HG03520 (cell line): ENCODE results near the gene STARD9.

ENCODE experiments used
- ATAC-seq: cut with Tn5 transposase; IDR thresholded peaks from one replicate; pipeline ENCODE4 v1.9.1; 2021; ENCODE audit warnings: mild to moderate bottlenecking, moderate library complexity; ENCODE audit not compliant: unreplicated experiment

Gene STARD9

GRCh38 chr15:42693496-42693895, 118.1 kb downstream of the STARD9 start:
- no peak for ATAC-seq

GRCh38 chr15:42693942-42694341, 118.5 kb downstream of the STARD9 start:
- no peak for ATAC-seq

DNA sequence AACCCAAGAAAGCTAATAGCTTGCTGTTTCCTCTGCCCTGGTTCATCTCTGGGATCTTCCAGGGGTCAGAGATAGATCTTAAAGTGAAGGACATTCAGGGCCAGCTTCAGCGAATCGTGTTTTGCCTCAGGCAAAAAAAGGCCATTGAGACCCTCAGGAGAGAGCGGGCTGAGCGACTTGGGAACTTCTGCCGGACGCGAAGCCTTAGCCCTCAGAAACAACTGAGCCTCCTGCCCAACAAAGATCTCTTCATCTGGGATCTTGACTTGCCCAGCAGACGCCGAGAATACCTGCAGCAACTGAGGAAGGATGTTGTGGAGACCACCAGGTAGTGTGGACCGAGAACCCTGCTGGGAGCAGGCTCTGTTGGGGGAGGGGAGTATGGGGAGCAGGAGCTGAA, 119.0 kb downstream of the STARD9 start:
- ATAC-seq = no peak

- ATAC-seq = no peak
Observed at GRCh38 chr15:42695527-42696071, 120.2 kb downstream of the STARD9 start.

GRCh38 chr15:42696626-42697025, 121.2 kb downstream of the STARD9 start:
- ATAC-seq = no peak

- no peak for ATAC-seq
Observed at GRCh38 chr15:42704492-42704926, 129.1 kb downstream of the STARD9 start.

- ATAC-seq = no peak
Observed at GRCh38 chr15:42705336-42705735, 129.9 kb downstream of the STARD9 start.

DNA sequence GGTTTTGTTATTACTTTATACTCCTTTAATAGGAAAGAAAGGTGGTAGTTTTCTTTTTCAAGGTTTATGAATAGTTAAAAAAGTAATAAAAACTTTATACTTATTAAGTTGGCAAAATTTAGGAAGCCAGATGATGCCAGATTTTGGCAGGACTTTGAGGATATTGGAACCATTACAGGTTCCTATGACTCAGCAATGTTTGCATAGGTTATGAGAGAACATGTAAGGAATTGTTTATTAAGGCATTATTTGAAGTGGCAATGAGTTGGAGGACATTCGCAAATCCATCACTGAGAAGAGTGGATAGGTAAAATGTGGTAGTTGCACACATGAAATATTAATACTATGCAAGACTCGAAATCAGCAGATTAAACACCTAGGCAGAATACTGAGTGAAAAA, 131.7 kb downstream of the STARD9 start:
- no peak for ATAC-seq

- no peak for ATAC-seq
Observed at GRCh38 chr15:42707873-42708544, 132.6 kb downstream of the STARD9 start.

DNA sequence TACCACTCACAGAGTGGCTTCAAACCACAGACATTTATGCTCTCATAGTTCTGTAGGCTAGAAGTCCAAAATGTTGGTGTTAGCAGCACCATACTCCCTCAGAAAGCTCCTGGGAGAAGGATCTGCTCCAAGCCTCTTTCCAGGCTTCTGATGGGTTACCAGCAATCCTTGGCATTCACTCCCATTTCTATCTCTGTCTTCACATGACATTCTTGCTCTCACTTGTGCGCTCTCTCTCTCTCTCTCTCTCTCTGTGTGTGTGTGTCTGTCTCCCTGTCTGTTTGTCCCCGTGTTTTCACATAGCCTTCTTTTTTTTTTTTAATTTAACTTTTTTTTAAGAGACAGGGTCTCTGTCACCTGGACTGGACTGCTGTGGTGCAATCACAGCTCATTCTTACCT, 135.3 kb downstream of the STARD9 start:
- ATAC-seq = no peak

DNA sequence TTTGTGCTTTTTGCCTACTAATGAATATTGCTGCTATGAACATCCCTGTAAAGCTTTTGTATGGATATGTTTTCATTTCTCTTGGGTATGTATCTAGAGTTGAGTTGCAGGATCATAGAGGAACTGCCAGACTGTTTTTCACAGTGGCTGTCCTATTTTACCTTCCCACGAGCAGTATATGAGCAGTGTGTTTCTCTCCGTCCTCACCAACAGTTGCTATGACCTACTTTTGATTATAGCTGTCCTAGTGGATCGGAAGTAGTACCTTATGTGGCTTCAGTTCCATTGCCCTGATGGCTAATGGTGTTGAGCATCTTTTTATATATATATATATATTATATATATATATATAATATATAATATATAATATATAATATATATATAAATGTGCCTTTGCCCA, 136.3 kb downstream of the STARD9 start:
- ATAC-seq = no peak

DNA sequence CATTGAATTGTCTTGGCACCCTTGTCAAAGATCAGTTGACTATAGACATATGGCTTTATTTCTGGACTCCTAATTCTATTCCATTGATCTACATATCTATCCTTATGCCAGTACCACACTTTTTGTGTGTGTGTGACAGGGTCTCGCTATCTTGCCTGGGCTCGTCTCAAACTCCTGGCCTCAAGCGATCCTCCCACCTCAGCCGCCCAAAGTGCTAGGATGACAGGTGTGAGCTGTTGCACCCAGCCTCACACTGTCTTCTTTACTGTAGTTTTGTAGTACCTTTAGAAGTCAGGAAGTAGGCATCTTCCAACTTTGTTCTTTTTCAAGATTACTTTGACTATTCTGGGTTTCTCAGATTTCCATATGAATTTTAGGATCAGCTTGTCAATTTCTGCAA, 137.2 kb downstream of the STARD9 start:
- ATAC-seq = no peak

DNA sequence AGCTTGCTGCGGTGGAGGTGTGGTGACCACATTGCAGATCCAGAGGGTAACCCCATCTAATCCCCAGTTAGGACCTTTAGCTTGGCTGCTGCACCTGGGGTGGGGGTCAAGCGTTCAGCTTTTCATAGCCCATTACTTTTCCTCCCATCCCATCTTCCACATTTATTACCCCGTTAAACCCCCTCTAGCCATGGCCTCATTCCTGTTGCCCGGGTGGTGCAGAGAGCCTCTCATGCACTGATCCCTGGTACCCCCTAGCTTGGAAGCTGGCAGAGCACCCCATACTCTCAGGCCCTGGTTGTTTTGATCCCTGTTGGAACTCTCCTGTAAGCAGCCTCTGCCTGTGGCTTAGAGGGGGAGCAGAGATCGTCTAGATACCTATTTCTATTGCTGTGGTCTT, 140.7 kb downstream of the STARD9 start:
- no peak for ATAC-seq

DNA sequence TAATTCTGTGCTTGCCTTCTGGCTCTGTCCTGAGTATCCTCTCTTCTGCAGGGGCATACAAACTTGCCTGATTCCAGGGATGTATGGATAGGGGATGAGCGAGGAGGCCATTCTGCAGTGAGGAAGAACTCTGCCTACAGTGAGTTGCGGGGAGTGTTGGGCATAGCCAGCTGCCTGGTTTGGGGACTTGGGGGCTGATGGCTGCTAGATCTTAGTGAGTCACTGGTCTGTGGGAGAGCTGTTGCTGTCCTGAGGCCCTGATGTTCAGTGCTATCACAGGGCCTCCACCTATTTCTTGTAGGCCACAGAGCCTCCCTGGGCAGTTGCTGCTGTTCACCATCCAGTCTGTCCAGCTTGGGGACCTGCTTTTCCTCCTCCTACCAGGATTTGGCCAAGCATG, 141.2 kb downstream of the STARD9 start:
- no peak for ATAC-seq

DNA sequence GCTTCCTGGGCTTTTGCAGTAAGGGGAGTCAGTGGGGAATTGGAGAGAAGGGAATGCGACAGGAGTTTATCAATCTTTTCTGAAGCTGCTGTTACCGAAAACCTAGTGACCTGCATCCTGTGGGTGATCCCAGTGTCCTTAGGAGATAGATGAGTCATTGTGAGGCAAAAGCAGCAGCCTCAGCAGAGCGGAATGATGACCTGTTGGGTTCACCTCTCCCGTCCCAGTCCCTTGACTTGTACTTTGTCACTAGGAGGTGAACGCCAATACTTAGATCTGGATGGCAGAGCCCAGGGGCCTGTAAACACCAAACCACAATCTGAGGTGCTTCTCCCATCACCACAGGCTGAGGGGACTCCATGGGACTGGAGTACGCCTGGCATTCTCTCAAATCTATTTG, 143.6 kb downstream of the STARD9 start:
- no peak for ATAC-seq

DNA sequence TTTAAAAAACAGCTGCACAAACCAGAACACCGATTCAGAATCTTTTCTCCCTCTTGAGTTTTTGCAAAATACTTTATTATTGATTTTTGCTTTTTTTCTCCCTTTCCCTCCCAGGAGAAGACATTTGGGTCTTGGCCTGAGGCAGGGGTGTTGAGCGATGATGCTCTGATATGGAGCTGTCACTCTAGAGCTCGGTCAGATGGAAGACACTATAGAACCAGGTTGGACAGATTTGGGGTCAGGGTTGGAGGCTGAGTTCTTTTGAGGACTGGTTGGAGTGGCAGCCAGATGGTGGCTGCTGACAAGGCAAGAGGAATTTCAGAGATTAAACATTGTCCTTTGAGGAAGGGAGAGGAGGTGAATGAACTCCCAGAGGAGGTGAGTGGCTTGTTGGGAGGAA, 144.7 kb downstream of the STARD9 start:
- no peak for ATAC-seq

DNA sequence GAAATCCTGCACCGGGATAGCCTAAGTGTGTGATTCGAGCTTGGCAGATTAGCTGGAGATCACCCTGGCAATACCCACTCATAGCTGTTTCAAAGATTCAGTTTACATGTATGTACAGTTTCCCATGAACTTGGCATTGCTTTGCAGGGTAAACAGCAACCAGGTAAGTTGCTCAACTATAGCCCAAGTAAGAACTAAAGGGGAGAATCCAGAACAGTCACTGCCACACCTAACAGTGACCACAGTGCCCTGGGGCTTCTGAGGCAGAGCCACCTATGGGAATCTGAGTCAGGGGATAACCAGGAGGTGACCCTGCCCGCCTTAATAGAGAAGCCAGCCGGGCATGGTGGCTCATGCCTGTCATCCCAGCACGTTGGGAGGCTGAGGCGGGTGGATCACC, 145.6 kb downstream of the STARD9 start:
- no peak for ATAC-seq

DNA sequence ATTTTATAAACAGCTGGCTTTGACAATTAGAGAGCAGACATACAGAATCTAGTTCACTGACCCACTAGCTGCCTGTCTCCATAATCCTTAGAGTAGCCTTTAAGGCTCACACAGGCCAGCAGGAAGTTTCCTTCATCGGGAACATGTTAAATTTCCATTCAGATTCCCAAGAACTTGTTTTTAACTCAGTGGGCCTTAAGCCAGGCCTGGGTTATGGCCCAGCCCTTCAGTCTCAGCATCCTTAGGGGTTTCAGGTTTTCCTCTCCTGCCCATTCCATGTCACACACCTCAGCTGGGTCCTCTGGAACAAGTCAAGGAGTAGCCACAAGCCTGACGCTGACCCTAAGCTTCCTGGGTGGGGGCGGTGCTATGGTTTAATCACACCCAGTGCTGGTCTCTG, 146.5 kb downstream of the STARD9 start:
- ATAC-seq = no peak

GRCh38 chr15:42723068-42723467, 147.7 kb downstream of the STARD9 start:
- ATAC-seq = no peak

- no peak for ATAC-seq
Observed at GRCh38 chr15:42724276-42724675, 148.9 kb downstream of the STARD9 start.

GRCh38 chr15:42725331-42725903, 150.0 kb downstream of the STARD9 start:
- ATAC-seq = no peak

- no peak for ATAC-seq
Observed at GRCh38 chr15:42726114-42726513, 150.7 kb downstream of the STARD9 start.
